Ovary (tissue), 9 donors: ENCODE results near the gene REV1. TPM values are rescaled to one million over a fixed set of nuclear protein-coding genes. Genes with fewer than 3 reads are reported as not detected.

Experiments used
- DNase-seq, 5 donors: peaks; one replicate each; pipeline ENCODE4 v3.0.0-alpha.2; 2019 to 2020
- H3K27ac ChIP-seq, 2 donors: fragments of 200-600 bp; one replicate each; pipeline versions ENCODE4 v1.5.1 to v1.8.0; 2019 to 2022
- H3K27me3 ChIP-seq: fragments of 200-600 bp; one replicate; pipeline ENCODE4 v1.8.0; 2022
- H3K36me3 ChIP-seq: fragments of 200-600 bp; sonication (generic); one replicate; pipeline ENCODE4 v1.5.1; 2019
- H3K4me1 ChIP-seq: one replicate; pipeline ENCODE4 v1.8.1; 2013; ENCODE audit warnings: mild to moderate bottlenecking, moderate library complexity; ENCODE audit not compliant: insufficient read depth
- H3K4me3 ChIP-seq: fragments of 200-600 bp; sonication (generic); one replicate; pipeline ENCODE4 v1.5.1; 2017
- H3K9me3 ChIP-seq, 2 donors: fragments of 200-600 bp in 1 of 2; sonication (generic) in 1 of 2; one replicate each; pipeline versions ENCODE4 v1.5.1 to v1.8.1; 2013 to 2019; ENCODE audit warnings: mild to moderate bottlenecking in 1 of 2, moderate library complexity in 1 of 2
- EP300 ChIP-seq: sonication (generic); formaldehyde crosslinking; IDR thresholded peaks from one replicate; pipeline ENCODE4 v1.6.1; 2017; ENCODE audit warnings: antibody characterized with exemption
- POLR2A ChIP-seq: fragments of 450-650 bp; IDR thresholded peaks from one replicate; pipeline ENCODE4 v1.6.1; 2017; ENCODE audit warnings: antibody characterized with exemption, mild to moderate bottlenecking, moderate library complexity
- WGBS, 3 donors: extraction: QIAGEN DNeasy Blood & Tissue Kit in 1 of 3; methylation state at CpG; one replicate each; pipeline versions ENCODE4 v1.1.5 to v1.1.7; 2013 to 2017; 5-methylcytosine and 5-hydroxymethylcytosine counted together
- intact Hi-C, 4 donors: fragments of 100-400 bp; cut with DNase I; formaldehyde crosslinking; loops; one replicate each; pipeline versions ENCODE4 v1.11.0 to v1.15.1; 2022 to 2023
- polyA plus RNA-seq, 2 donors: library from polyadenylated mRNA; stranded (reverse); fragments of 200-250 nt in 1 of 2; fragments of 350-450 nt in 1 of 2; fragmentation: Illumina TruSeq in 1 of 2; extraction: RNeasy Lipid Tissue Mini Kit (QIAGEN cat#74804) in 1 of 2; gene quantifications; one replicate each; pipeline ENCODE4 v1.2.3, GENCODE V29; 2013 to 2014
- total RNA-seq, 7 donors: library from RNA; depleted of rRNA in 2 of 7; stranded (reverse); fragments of >200 nt in 2 of 7; fragmentation: NEBNext Ultra II Directional in 3 of 7; extraction: Animal tissue kit (Norgen Biotek cat#: 25700) in 3 of 7; gene quantifications; one replicate each; pipeline versions ENCODE4 v1.1.0 to v1.2.4, GENCODE V29; 2016 to 2023
- TF ChIP-seq, protein P1 (sequence below), 3 donors: fragments of 450-650 bp in 2 of 3; fragments of 200-600 bp in 1 of 3; IDR thresholded peaks; one replicate each; pipeline versions ENCODE4 v1.5.1 to v1.8.0; 2016 to 2022; ENCODE audit warnings: antibody characterized with exemption in 3 of 3, mild to moderate bottlenecking in 1 of 3
- donor health status: DM: no; HTN: no; CAD: no; lungs with moderate emphysema.
- donor health status: DM: no; HTN: no; CAD: no.
- donor health status: Bipolar disorder and iron deficiency.
- donor health status: DM: yes; HTN: yes; CAD: no.
- donor health status: DM: no; HTN: no; CAD: no.
- donor health status: DM: yes; HTN: yes; CAD: no.

REV1 gene
- total and polyA plus RNA-seq, 9 donors, result 25.4 to 63.3 (median 43.6) TPM

DNA sequence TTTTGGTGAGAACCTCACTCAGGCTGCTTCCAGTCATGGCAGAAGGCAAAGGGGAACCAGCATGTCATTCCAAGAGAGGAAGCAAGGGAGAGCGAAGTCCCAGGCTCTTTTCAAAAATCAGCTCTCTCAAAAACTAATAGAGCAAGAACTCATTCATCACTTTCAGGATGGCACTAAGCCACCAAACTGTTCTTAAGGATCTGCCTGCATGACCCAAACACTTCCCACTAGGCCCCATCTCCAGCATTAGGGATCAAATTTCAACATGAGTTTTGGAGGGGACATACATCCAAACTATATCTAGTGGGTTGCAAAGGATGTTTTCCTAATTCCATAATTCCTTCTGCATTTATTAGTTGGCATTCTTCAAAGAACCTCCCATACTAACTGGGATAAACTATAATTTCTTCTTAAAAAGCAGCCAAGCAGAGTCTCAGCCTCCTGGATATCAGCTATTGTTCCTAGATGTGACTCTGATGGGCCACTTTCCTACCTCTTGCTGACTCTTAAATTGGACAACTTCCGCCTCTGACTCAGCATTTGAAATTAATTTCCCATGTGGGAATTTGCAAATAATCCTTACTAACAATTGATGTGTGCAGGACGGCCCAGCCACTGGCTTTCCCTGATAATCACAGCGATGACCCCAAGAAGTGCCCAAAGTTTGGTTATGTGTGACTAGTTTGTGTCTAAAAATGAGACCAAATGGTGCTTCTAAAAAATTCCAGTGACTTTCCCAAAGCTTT is 5.5 kb upstream of the REV1 start:
- no peak overlapping the region for H3K27ac ChIP-seq
- DNase-seq, result no peak
- H3K4me1 ChIP-seq, result no peaks in the 10 kb centered on the region
- intact Hi-C loops, result loop anchor here in 2 of 4 donors (5.0 to 10.0 kb wide), 2 partner anchors 153 to 160 kb away; partner anchors contain the start of genes EIF5B (in 1 of the 2) and TXNDC9 (in 1 of the 2)
- 93 to 96% (median 95%) methylated on average over 4 of the region's 4 CpGs for WGBS, 3 donors
- H3K4me3 ChIP-seq, result no peak overlapping the region
- TF ChIP-seq EP300, result no peak
- TF ChIP-seq, protein P1, sequence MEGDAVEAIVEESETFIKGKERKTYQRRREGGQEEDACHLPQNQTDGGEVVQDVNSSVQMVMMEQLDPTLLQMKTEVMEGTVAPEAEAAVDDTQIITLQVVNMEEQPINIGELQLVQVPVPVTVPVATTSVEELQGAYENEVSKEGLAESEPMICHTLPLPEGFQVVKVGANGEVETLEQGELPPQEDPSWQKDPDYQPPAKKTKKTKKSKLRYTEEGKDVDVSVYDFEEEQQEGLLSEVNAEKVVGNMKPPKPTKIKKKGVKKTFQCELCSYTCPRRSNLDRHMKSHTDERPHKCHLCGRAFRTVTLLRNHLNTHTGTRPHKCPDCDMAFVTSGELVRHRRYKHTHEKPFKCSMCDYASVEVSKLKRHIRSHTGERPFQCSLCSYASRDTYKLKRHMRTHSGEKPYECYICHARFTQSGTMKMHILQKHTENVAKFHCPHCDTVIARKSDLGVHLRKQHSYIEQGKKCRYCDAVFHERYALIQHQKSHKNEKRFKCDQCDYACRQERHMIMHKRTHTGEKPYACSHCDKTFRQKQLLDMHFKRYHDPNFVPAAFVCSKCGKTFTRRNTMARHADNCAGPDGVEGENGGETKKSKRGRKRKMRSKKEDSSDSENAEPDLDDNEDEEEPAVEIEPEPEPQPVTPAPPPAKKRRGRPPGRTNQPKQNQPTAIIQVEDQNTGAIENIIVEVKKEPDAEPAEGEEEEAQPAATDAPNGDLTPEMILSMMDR (IDR thresholded peaks at IDR 0.05), result no peak
- TF ChIP-seq POLR2A, result no peak
- H3K27me3 ChIP-seq, result no peaks in the 10 kb centered on the region
- no peaks in the 10 kb centered on the region for H3K36me3 ChIP-seq
- no peaks in the 10 kb centered on the region for H3K9me3 ChIP-seq

DNA sequence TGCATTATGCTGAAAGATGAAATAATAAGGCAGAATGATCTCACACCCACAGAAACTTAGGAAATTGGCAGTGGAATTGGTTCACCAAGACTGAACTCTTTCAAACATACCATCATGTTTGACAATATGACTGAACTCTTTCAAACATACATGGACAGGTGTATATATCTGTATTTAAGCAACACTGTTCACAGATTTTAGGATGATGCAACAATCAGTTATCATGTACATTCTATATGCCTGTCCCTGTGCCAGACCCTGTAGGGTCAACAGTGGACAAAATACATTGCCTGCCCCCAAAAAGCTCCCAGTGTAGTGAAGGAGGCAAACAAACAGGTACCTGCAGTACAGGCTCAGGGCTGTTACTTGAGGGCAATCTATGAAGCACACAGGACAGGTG is 2.9 kb upstream of the REV1 start:
- no peaks in the 10 kb centered on the region for H3K4me1 ChIP-seq
- TF ChIP-seq, protein P1 (IDR thresholded peaks at IDR 0.05), result no peak
- TF ChIP-seq POLR2A (no peak), EP300 (no peak)
- no peak for DNase-seq
- H3K4me3 ChIP-seq, result no peak overlapping the region
- intact Hi-C loops, result loop anchor here in 1 of 4 donors (10.0 kb wide), 1 partner anchor 158 kb away; the partner anchor contains the start of genes EIF5B and TXNDC9
- H3K27me3 ChIP-seq, result no peaks in the 10 kb centered on the region
- H3K36me3 ChIP-seq, result no peaks in the 10 kb centered on the region
- no peaks in the 10 kb centered on the region for H3K9me3 ChIP-seq
- no peak overlapping the region for H3K27ac ChIP-seq

GRCh38 chr2:99490623-99491461 is 1.0 kb upstream of the REV1 start:
- Histone ChIP-seq H3K9me3 (no peaks in the 10 kb centered on the region), H3K27ac (peak overlapping the region; percentile 98 to 99), H3K4me3 (peak overlapping the region; percentile 93), H3K4me1 (no peaks in the 10 kb centered on the region), H3K27me3 (no peaks in the 10 kb centered on the region), H3K36me3 (no peaks in the 10 kb centered on the region)
- TF ChIP-seq, protein P1 (IDR thresholded peaks at IDR 0.05), result no peak
- TF ChIP-seq EP300, result no peak
- no peak for TF ChIP-seq POLR2A
- 25 to 33% (median 31%) methylated on average over 31 of the region's 31 CpGs for WGBS, 3 donors
- intact Hi-C loops, result loop anchor here in 1 of 4 donors (10.0 kb wide), 1 partner anchor 156 kb away; the partner anchor contains the start of genes EIF5B and TXNDC9
- DNase-seq, result no peak

- Histone ChIP-seq H3K9me3 (no peaks in the 10 kb centered on the region), H3K4me3 (peak overlapping the region; percentile 93), H3K27me3 (no peaks in the 10 kb centered on the region), H3K27ac (peak overlapping the region; percentile 98 to 99), H3K4me1 (no peaks in the 10 kb centered on the region), H3K36me3 (no peaks in the 10 kb centered on the region)
- intact Hi-C loops, result loop anchor here in 1 of 4 donors (5.0 to 10.0 kb wide), 2 partner anchors 152 to 304 kb away; partner anchors contain the start of genes EIF5B, MITD1, MRPL30 and TXNDC9
- peak in 4 of 5 donors; percentile 61 to 76 (median 71) for DNase-seq
- WGBS, 3 donors, result 0 to 1% (median 1%) methylated on average over 54 to 94 of the region's 95 CpGs
- TF ChIP-seq, protein P1 (IDR thresholded peaks at IDR 0.05), result no peak
- TF ChIP-seq EP300 (no peak), POLR2A (no peak)
Measured at GRCh38 chr2:99489063-99489760, 605 bp downstream of the REV1 start.
